HepG2 (cell line): ENCODE data around the gene ETS1.

Experiments used
- CTCF ChIP-seq: sonication (generic); formaldehyde crosslinking; IDR thresholded peaks from 2 replicates; pipeline ENCODE4 v1.5.0; 2020; ENCODE audit warnings: mild to moderate bottlenecking, missing genetic modification reagents, moderate library complexity
- MAX ChIP-seq: IDR thresholded peaks from 2 replicates; pipeline ENCODE4 v1.6.1; 2012; ENCODE audit warnings: inconsistent platforms
- NR2C2 ChIP-seq: sonication (generic); formaldehyde crosslinking; IDR thresholded peaks from 2 replicates; pipeline ENCODE4 v1.4.0; 2020; ENCODE audit warnings: missing genetic modification reagents, mild to moderate bottlenecking, moderate library complexity, borderline replicate concordance
- POLR2AphosphoS5 ChIP-seq: IDR thresholded peaks from 2 replicates; pipeline ENCODE4 v1.6.1; 2012; ENCODE audit warnings: low read depth, low read length
- REST ChIP-seq, 2 experiments: IDR thresholded peaks; 2 replicates each; pipeline ENCODE4 v1.6.1; 2011 to 2012; ENCODE audit warnings: low read length in 2 of 2, borderline replicate concordance in 1 of 2, low read depth in 1 of 2, mild to moderate bottlenecking in 1 of 2, moderate library complexity in 1 of 2
- RFX5 ChIP-seq: IDR thresholded peaks from 2 replicates; pipeline ENCODE4 v1.6.1; 2011; ENCODE audit warnings: low read depth, low read length, improper control_type of control experiment
- SP1 ChIP-seq, 2 experiments: fragments of 450-650 bp in 1 of 2; sonication (generic) in 1 of 2; formaldehyde crosslinking in 1 of 2; IDR thresholded peaks; 2 replicates each; pipeline versions ENCODE4 v1.4.0 to v1.6.1; 2016 to 2020; ENCODE audit warnings: missing genetic modification reagents in 1 of 2
- ZNF766 ChIP-seq: sonication (generic); formaldehyde crosslinking; IDR thresholded peaks from 2 replicates; pipeline ENCODE4 v1.5.0; 2020; ENCODE audit warnings: missing genetic modification reagents, borderline replicate concordance

GRCh38 chr11:128496692-128497060 lies 90.7 kb downstream of the ETS1 start:
- TF ChIP-seq NR2C2 (CRISPR knock-in tag): no peak
- TF ChIP-seq CTCF (CRISPR knock-in tag): no peak
- TF ChIP-seq POLR2AphosphoS5: no peak
- no peak for TF ChIP-seq MAX
- TF ChIP-seq RFX5: no peak
- TF ChIP-seq REST (IDR thresholded peaks at IDR 0.05; ENCODE audit: borderline replicate concordance in 1 of 2, low read depth in 1 of 2, low read length in 2 of 2): no peak
- TF ChIP-seq SP1 (IDR thresholded peaks at IDR 0.05): no peak
- TF ChIP-seq SP1 (CRISPR knock-in tag; IDR thresholded peaks at IDR 0.05): no peak
- no peak for TF ChIP-seq ZNF766
